GM19025 (cell line): Measurements from ENCODE around the gene MGRN1.

ENCODE experiments used
- ATAC-seq: cut with Tn5 transposase; IDR thresholded peaks from one replicate; pipeline ENCODE4 v1.9.1; 2021; ENCODE audit warnings: mild to moderate bottlenecking, low read depth, moderate library complexity; ENCODE audit not compliant: unreplicated experiment

The MGRN1 gene

GRCh38 chr16:4695473-4696171 lies 71.0 kb downstream of the MGRN1 start:
- ATAC-seq: no peak

- no peak for ATAC-seq
Measured at GRCh38 chr16:4696172-4696904, 71.7 kb downstream of the MGRN1 start.

GRCh38 chr16:4696905-4697847 lies 72.5 kb downstream of the MGRN1 start:
- ATAC-seq: no peak

- ATAC-seq: no peak
Measured at GRCh38 chr16:4697848-4698291, 73.2 kb downstream of the MGRN1 start.

- no peak for ATAC-seq
Measured at GRCh38 chr16:4698321-4699045, 73.9 kb downstream of the MGRN1 start.

- no peak for ATAC-seq
Measured at GRCh38 chr16:4699046-4699556, 74.5 kb downstream of the MGRN1 start.

GRCh38 chr16:4700380-4700996 lies 75.9 kb downstream of the MGRN1 start:
- ATAC-seq: no peak

GRCh38 chr16:4700997-4701743 lies 76.5 kb downstream of the MGRN1 start:
- ATAC-seq: no peak

GRCh38 chr16:4701791-4702465 lies 77.3 kb downstream of the MGRN1 start:
- ATAC-seq: no peak

GRCh38 chr16:4702466-4702808 lies 77.8 kb downstream of the MGRN1 start:
- no peak for ATAC-seq

GRCh38 chr16:4703906-4704305 lies 79.3 kb downstream of the MGRN1 start:
- no peak for ATAC-seq

- no peak for ATAC-seq
Measured at GRCh38 chr16:4704491-4704890, 79.9 kb downstream of the MGRN1 start.

GRCh38 chr16:4704913-4705312 lies 80.3 kb downstream of the MGRN1 start:
- no peak for ATAC-seq

- ATAC-seq: no peak
Measured at GRCh38 chr16:4706871-4707270, 82.2 kb downstream of the MGRN1 start.

GRCh38 chr16:4709481-4709880 lies 84.9 kb downstream of the MGRN1 start:
- ATAC-seq: no peak

- no peak for ATAC-seq
Measured at GRCh38 chr16:4713663-4714501, 89.3 kb downstream of the MGRN1 start.

- no peak for ATAC-seq
Measured at GRCh38 chr16:4714996-4715395, 90.4 kb downstream of the MGRN1 start.

- ATAC-seq: no peak
Measured at GRCh38 chr16:4718466-4718865, 93.8 kb downstream of the MGRN1 start.
